ENCODE data around the gene RETREG3. TPM values are rescaled to one million over a fixed set of nuclear protein-coding genes. Genes with fewer than 3 reads are reported as not detected.
"Not testable (repeated sequence)": the region's sequence is repeated elsewhere in the genome, so short reads cannot be mapped to it uniquely, and the experiment has no call there.

The RETREG3 gene
- total and polyA plus RNA-seq, 2 experiments from 2014 or later, result 8.0 to 38.2 TPM

- TF ChIP-seq CTCF (conservative IDR thresholded peaks at IDR 0.05; ENCODE audit: low read depth in 2 of 2) (no peak), ZNF462 (CRISPR knock-in tag; IDR thresholded peaks at IDR 0.05) (no peak), ZNF331 (CRISPR knock-in tag; IDR thresholded peaks at IDR 0.05; ENCODE audit: low read depth) (no peak), EZH2 (IDR thresholded peaks at IDR 0.05; ENCODE audit: low read depth, unreplicated experiment) (no peak)
Measured at GRCh38 chr17:42623271-42623670, 14.1 kb upstream of the RETREG3 start (continued).

- H3K79me2 ChIP-seq (replicated peaks; ENCODE audit: insufficient read depth); H3K27me3 Mint-ChIP-seq (ENCODE audit: insufficient read depth, low read depth, poor library complexity); H4K20me1 ChIP-seq (replicated peaks; ENCODE audit: insufficient read depth); H3K27ac ChIP-seq (ENCODE audit: low read depth); H3F3A ChIP-seq (replicated peaks; ENCODE audit: low read depth); H3K27ac Mint-ChIP-seq; ATAC-seq; DNase-seq (ENCODE audit: low spot score); H3K36me3 ChIP-seq (ENCODE audit: insufficient read depth); H3K4me2 ChIP-seq; H2AFZ ChIP-seq; H3K4me3 ChIP-seq; H3K4me3 Mint-ChIP-seq; H3K4me1 ChIP-seq (ENCODE audit: insufficient read depth); H3K9me2 ChIP-seq (ENCODE audit: insufficient read depth); H3K27me3 ChIP-seq (ENCODE audit: insufficient read depth); H3K36me3 Mint-ChIP-seq (ENCODE audit: low read depth); H3K9me3 Mint-ChIP-seq: not testable (repeated sequence)
- peaks cover 13% of the 10 kb centered on the region; the same call in 2 of the 3 replicates for H3K4me1 Mint-ChIP-seq
Measured at GRCh38 chr17:42621987-42622386, 12.8 kb upstream of the RETREG3 start.
